ENCODE results near the gene DEFB129. TPM values are rescaled to one million over a fixed set of nuclear protein-coding genes. Genes with fewer than 3 reads are reported as not detected.

DEFB129 gene
- polyA plus RNA-seq, 1 donor (not counting 4 experiments of a cell fraction or from before 2014, with no cell fraction given): not detected

DNA sequence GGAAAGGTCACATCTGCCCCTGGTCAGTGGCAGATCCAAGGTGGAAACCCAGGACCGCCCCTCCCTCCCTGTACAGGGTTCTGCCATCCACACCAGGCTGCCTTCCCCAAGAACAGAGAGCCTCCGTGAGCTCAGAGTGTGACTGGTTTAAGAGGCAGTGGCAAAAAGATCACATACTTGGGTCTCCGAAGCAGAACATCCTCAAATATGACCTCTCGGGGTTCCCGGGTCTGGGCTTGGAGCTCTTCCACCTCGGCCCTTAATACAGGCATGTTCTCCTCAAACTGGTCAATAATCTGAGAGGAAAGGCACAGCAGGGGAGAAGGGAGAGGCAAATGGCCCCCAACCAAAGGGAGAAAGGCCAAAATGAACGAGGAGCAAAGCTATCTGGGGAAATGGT, 48.7 kb downstream of the DEFB129 start:
- Histone ChIP-seq H3K9ac (ENCODE audit: control insufficient read depth, extremely low read depth, insufficient read depth, low read length) (no peak overlapping the region), H3K4me2 (ENCODE audit: control insufficient read depth, extremely low read depth, insufficient read depth, low read depth, low read length) (no peak overlapping the region), H3K9me3 (ENCODE audit: control insufficient read depth, low read depth, low read length) (no peaks in the 10 kb centered on the region), H3K79me2 (ENCODE audit: control insufficient read depth, insufficient read depth, low read length) (no peaks in the 10 kb centered on the region), H4K20me1 (ENCODE audit: control insufficient read depth, extremely low read depth, insufficient read depth, low read length) (no peaks in the 10 kb centered on the region), H2AFZ (ENCODE audit: control insufficient read depth, low read length) (no peak overlapping the region), H3K4me3 (ENCODE audit: control insufficient read depth in 2 of 3, extremely low read depth in 1 of 3, insufficient read depth in 2 of 3, low read depth in 1 of 3, low read length in 3 of 3) (no peak overlapping the region), H3K4me1 (ENCODE audit: control insufficient read depth, extremely low read depth, insufficient read depth, low read length) (no peaks in the 10 kb centered on the region), H3K9me1 (ENCODE audit: control insufficient read depth, extremely low read depth, insufficient read depth, low read length) (no peaks in the 10 kb centered on the region), H3K27me3 (ENCODE audit: control insufficient read depth, extremely low read depth, insufficient read depth, low read length) (no peaks in the 10 kb centered on the region), H3K36me3 (ENCODE audit: control insufficient read depth in 2 of 2, extremely low read depth in 1 of 2, insufficient read depth in 2 of 2, low read length in 2 of 2) (no peaks in the 10 kb centered on the region), H3K27ac (ENCODE audit: control insufficient read depth, insufficient read depth, low read length) (no peak overlapping the region)
- TF ChIP-seq, protein P1, sequence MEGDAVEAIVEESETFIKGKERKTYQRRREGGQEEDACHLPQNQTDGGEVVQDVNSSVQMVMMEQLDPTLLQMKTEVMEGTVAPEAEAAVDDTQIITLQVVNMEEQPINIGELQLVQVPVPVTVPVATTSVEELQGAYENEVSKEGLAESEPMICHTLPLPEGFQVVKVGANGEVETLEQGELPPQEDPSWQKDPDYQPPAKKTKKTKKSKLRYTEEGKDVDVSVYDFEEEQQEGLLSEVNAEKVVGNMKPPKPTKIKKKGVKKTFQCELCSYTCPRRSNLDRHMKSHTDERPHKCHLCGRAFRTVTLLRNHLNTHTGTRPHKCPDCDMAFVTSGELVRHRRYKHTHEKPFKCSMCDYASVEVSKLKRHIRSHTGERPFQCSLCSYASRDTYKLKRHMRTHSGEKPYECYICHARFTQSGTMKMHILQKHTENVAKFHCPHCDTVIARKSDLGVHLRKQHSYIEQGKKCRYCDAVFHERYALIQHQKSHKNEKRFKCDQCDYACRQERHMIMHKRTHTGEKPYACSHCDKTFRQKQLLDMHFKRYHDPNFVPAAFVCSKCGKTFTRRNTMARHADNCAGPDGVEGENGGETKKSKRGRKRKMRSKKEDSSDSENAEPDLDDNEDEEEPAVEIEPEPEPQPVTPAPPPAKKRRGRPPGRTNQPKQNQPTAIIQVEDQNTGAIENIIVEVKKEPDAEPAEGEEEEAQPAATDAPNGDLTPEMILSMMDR (optimal IDR thresholded peaks at IDR 0.05 in 1 of 3, IDR thresholded peaks at IDR 0.05 in 1 of 3, conservative IDR thresholded peaks at IDR 0.05 in 1 of 3; ENCODE audit: extremely low read depth in 1 of 3, insufficient read depth in 2 of 3, low read length in 3 of 3): no peak
- no peak for TF ChIP-seq EZH2 (IDR thresholded peaks at IDR 0.05; ENCODE audit: low read length)
- FAIRE-seq (no peak), DNase-seq (ENCODE audit: low read depth, low spot score) (no peak)
- dilution Hi-C loops (cut with MboI; ENCODE audit: extremely low pct_ligation_motif_present, low sequenced_read_pairs): no loop called here

- Histone ChIP-seq H3K9me3 (ENCODE audit: control insufficient read depth, low read depth, low read length) (no peaks in the 10 kb centered on the region), H3K4me2 (ENCODE audit: control insufficient read depth, extremely low read depth, insufficient read depth, low read depth, low read length) (no peak overlapping the region), H3K9ac (ENCODE audit: control insufficient read depth, extremely low read depth, insufficient read depth, low read length) (no peak overlapping the region), H3K79me2 (ENCODE audit: control insufficient read depth, insufficient read depth, low read length) (no peaks in the 10 kb centered on the region), H3K9me1 (ENCODE audit: control insufficient read depth, extremely low read depth, insufficient read depth, low read length) (no peaks in the 10 kb centered on the region), H2AFZ (ENCODE audit: control insufficient read depth, low read length) (no peak overlapping the region), H4K20me1 (ENCODE audit: control insufficient read depth, extremely low read depth, insufficient read depth, low read length) (no peaks in the 10 kb centered on the region), H3K4me1 (ENCODE audit: control insufficient read depth, extremely low read depth, insufficient read depth, low read length) (no peaks in the 10 kb centered on the region), H3K36me3 (ENCODE audit: control insufficient read depth in 2 of 2, extremely low read depth in 1 of 2, insufficient read depth in 2 of 2, low read length in 2 of 2) (no peaks in the 10 kb centered on the region), H3K27me3 (ENCODE audit: control insufficient read depth, extremely low read depth, insufficient read depth, low read length) (no peaks in the 10 kb centered on the region), H3K27ac (ENCODE audit: control insufficient read depth, insufficient read depth, low read length) (no peak overlapping the region), H3K4me3 (ENCODE audit: control insufficient read depth in 2 of 3, extremely low read depth in 1 of 3, insufficient read depth in 2 of 3, low read depth in 1 of 3, low read length in 3 of 3) (no peak overlapping the region)
- TF ChIP-seq, protein P1 (optimal IDR thresholded peaks at IDR 0.05 in 1 of 3, IDR thresholded peaks at IDR 0.05 in 1 of 3, conservative IDR thresholded peaks at IDR 0.05 in 1 of 3; ENCODE audit: extremely low read depth in 1 of 3, insufficient read depth in 2 of 3, low read length in 3 of 3): no peak
- dilution Hi-C loops (cut with MboI; ENCODE audit: extremely low pct_ligation_motif_present, low sequenced_read_pairs): no loop called here
- no peak for FAIRE-seq
- no peak for DNase-seq (ENCODE audit: low read depth, low spot score)
Measured at GRCh38 chr20:276620-277495, 49.8 kb downstream of the DEFB129 start.
